ENCODE results near the gene COL23A1.

Gene COL23A1

GRCh38 chr5:178445534-178445933, 144.7 kb downstream of the COL23A1 start:
- H3K36me3 Mint-ChIP-seq = no peaks in the 10 kb centered on the region
- H3K27ac Mint-ChIP-seq = no peak overlapping the region
- peaks cover 9% of the 10 kb centered on the region for H3K4me1 Mint-ChIP-seq
- no peak for ATAC-seq
- no peak overlapping the region for H3K4me3 Mint-ChIP-seq
- no peaks in the 10 kb centered on the region for H3K9me3 Mint-ChIP-seq
- H3K27me3 Mint-ChIP-seq = peaks cover 34% of the 10 kb centered on the region

DNA sequence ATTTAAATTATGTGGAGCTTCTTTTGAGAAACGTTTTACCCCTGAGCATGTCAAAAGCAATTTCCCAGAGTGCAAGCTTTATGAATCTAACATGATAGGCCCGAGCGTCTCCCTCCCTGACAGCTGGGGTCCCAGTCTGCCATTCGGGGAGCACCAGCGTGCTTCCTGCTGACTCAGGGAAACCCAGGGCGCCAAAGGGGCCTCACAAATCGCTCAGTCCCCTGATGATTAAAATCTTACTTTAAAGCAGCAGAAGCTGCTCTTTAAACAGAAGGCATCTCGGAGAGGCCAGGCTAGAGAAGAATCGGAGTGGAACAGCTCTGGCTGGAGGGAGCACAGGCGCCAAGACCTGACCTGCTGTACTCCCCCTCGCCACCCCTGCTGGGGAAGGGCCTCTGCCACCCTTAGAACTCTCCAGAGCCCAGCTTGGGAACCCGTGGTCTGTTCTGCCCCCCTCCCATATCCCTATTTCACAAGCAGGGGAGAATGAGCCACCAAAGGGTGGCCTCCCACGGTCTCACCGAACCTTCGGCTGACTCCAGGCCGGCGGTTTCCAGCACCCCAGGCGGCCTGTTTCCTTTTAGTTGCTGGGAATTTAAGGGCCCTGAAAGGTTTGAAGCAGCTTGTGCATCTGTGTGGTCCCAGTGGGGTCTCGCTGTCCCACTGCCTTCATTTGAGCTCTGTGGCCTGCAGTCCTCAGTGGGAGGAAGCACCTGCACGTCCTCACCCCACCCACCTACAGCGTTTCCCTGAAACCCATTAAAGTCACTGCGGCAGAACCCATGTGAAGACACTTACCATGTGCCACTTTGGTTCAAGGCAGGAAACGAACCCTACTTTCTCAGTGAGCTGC, 147.6 kb downstream of the COL23A1 start:
- H3K4me1 Mint-ChIP-seq = peaks cover 9% of the 10 kb centered on the region
- H3K4me3 Mint-ChIP-seq = no peak overlapping the region

DNA sequence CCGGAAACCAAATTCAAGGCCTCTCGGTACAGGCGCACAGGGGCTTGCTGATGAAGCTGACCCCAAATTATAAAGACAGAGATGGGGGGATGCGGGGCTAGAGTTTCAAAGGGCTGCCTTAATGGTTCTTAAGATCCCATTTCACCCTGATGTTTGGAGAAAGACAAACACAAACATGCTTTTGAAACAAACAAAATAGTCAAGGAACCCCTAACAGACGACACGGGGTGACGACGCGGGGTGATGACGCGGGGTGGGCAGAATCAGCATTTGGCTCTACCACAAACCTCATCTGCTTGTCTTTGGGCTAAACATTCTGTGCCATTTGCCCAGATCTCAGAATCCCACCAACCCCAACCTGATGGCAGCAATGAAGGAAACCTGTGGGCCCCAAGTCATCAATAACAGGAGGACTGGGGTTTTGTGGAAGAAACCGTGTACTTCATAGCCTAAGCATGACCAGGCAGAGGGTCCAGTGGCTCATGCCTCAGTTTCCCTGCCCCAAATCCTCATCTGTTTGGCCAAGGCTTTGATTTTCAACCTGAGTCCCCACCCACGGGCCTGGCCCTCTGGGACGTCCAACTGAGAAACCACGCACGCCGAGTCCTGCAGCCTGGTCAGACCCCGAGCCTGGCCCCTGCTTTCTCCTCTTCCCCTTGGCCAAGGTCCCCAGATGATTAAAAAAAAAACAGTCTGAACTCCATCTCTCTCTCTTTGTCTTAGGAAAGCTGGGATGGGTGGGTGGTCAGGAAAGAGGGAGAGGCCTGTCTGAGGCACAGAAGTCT, 148.5 kb downstream of the COL23A1 start:
- no peak for ATAC-seq
- Mint-ChIP-seq H3K27ac (no peak overlapping the region), H3K27me3 (peaks cover 9% of the 10 kb centered on the region), H3K9me3 (no peaks in the 10 kb centered on the region), H3K4me3 (no peak overlapping the region), H3K36me3 (no peaks in the 10 kb centered on the region), H3K4me1 (peaks cover 9% of the 10 kb centered on the region)

More for the DNA sequence above, 147.6 kb downstream of the COL23A1 start:
- Mint-ChIP-seq H3K27ac (peak overlapping the region; percentile 32), H3K9me3 (no peaks in the 10 kb centered on the region), H3K36me3 (no peaks in the 10 kb centered on the region), H3K27me3 (peaks cover 14% of the 10 kb centered on the region)
- ATAC-seq = no peak

DNA sequence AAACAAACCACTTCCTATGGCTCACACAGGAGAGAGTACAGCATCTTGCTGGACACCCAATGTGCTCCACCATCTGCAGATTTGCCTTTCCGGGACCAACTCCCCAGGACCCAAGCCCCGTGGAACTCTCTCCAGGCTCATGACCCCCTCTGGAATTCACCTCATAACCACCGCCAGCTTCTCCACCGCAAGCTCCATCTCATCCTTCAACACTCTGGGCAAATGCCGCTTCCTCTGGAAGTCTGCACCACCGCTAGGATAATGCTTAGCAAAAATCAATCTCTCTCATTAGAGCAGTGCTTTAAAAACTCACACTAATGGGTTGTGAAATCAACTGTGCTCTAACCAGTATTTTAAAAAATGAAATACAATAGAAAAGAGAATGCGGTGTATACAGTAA, 150.0 kb downstream of the COL23A1 start:
- Mint-ChIP-seq H3K9me3 (no peaks in the 10 kb centered on the region), H3K4me1 (peaks cover 9% of the 10 kb centered on the region), H3K27me3 (peaks cover 19% of the 10 kb centered on the region), H3K4me3 (no peak overlapping the region), H3K36me3 (no peaks in the 10 kb centered on the region), H3K27ac (no peak overlapping the region)
- no peak for ATAC-seq

GRCh38 chr5:178439493-178440180, 150.6 kb downstream of the COL23A1 start:
- no peaks in the 10 kb centered on the region for H3K9me3 Mint-ChIP-seq
- H3K27me3 Mint-ChIP-seq = peaks cover 24% of the 10 kb centered on the region
- no peak overlapping the region for H3K4me3 Mint-ChIP-seq
- no peak overlapping the region for H3K27ac Mint-ChIP-seq
- H3K4me1 Mint-ChIP-seq = peaks cover 9% of the 10 kb centered on the region
- ATAC-seq = no peak
- no peaks in the 10 kb centered on the region for H3K36me3 Mint-ChIP-seq

GRCh38 chr5:178438796-178439195, 151.4 kb downstream of the COL23A1 start:
- Mint-ChIP-seq H3K27ac (no peak overlapping the region), H3K4me1 (peaks cover 9% of the 10 kb centered on the region), H3K27me3 (peaks cover 24% of the 10 kb centered on the region), H3K4me3 (no peak overlapping the region), H3K36me3 (no peaks in the 10 kb centered on the region), H3K9me3 (no peaks in the 10 kb centered on the region)
- no peak for ATAC-seq

GRCh38 chr5:178437386-178438075, 152.7 kb downstream of the COL23A1 start:
- Mint-ChIP-seq H3K27me3 (peaks cover 36% of the 10 kb centered on the region), H3K4me3 (no peak overlapping the region), H3K9me3 (no peaks in the 10 kb centered on the region), H3K27ac (no peak overlapping the region), H3K4me1 (peaks cover 1% of the 10 kb centered on the region), H3K36me3 (no peaks in the 10 kb centered on the region)
- no peak for ATAC-seq

- Mint-ChIP-seq H3K27me3 (peaks cover 37% of the 10 kb centered on the region), H3K9me3 (peaks cover 3% of the 10 kb centered on the region), H3K4me3 (no peak overlapping the region), H3K36me3 (no peaks in the 10 kb centered on the region), H3K4me1 (no peaks in the 10 kb centered on the region), H3K27ac (no peak overlapping the region)
- no peak for ATAC-seq
These were observed 153.8 kb downstream of the COL23A1 start for GRCh38 chr5:178436326-178436940.

GRCh38 chr5:178435321-178436238, 154.6 kb downstream of the COL23A1 start:
- no peak for ATAC-seq
- Mint-ChIP-seq H3K9me3 (peaks cover 9% of the 10 kb centered on the region), H3K4me3 (no peak overlapping the region), H3K4me1 (no peaks in the 10 kb centered on the region), H3K36me3 (no peaks in the 10 kb centered on the region), H3K27me3 (peaks cover 45% of the 10 kb centered on the region), H3K27ac (no peak overlapping the region)

DNA sequence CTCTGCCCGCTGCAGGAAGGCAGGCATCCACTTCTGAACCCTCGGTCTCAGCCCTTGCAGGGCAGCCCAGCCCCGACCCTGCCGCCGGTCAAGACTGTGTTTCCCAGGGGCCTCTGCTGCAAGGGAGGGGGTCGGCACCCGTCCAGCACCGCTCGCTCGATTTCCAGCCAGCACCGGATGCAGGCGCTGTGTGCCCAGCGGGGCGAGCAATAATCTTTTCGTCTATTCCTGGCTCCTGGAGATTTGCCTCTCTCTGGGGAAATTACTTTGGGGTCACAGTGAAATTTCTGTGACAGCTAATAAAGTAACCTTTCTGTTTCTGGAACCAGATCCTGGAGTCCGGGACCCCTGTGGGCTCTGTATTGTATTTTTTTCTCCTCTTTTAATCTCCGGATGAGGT, 155.3 kb downstream of the COL23A1 start:
- ATAC-seq = no peak
- no peaks in the 10 kb centered on the region for H3K36me3 Mint-ChIP-seq
- peaks cover 52% of the 10 kb centered on the region for H3K27me3 Mint-ChIP-seq

GRCh38 chr5:178434016-178434761, 156.0 kb downstream of the COL23A1 start:
- no peak overlapping the region for H3K4me3 Mint-ChIP-seq
- no peaks in the 10 kb centered on the region for H3K4me1 Mint-ChIP-seq
- H3K36me3 Mint-ChIP-seq = no peaks in the 10 kb centered on the region
- H3K9me3 Mint-ChIP-seq = peaks cover 9% of the 10 kb centered on the region
- no peak for ATAC-seq
- no peak overlapping the region for H3K27ac Mint-ChIP-seq
- peaks cover 57% of the 10 kb centered on the region for H3K27me3 Mint-ChIP-seq

More for the DNA sequence above, 155.3 kb downstream of the COL23A1 start:
- H3K9me3 Mint-ChIP-seq = peaks cover 9% of the 10 kb centered on the region
- H3K4me3 Mint-ChIP-seq = no peak overlapping the region
- no peaks in the 10 kb centered on the region for H3K4me1 Mint-ChIP-seq
- H3K27ac Mint-ChIP-seq = no peak overlapping the region

GRCh38 chr5:178433273-178433775, 156.9 kb downstream of the COL23A1 start:
- no peak overlapping the region for H3K4me3 Mint-ChIP-seq
- no peak overlapping the region for H3K27ac Mint-ChIP-seq
- H3K36me3 Mint-ChIP-seq = no peaks in the 10 kb centered on the region
- H3K27me3 Mint-ChIP-seq = peaks cover 57% of the 10 kb centered on the region
- no peak for ATAC-seq
- H3K4me1 Mint-ChIP-seq = no peaks in the 10 kb centered on the region
- peaks cover 9% of the 10 kb centered on the region for H3K9me3 Mint-ChIP-seq

Measured in stimulated activated memory B cell treated with anti-CD40 and anti-IgM and Interleukin-4, amounts not matched to agents 10 μg/mL and 1 μg/mL and 100 μg/mL, for 72 hours (primary cell).